ENCODE data around the gene ADCY7. TPM values are rescaled to one million over a fixed set of nuclear protein-coding genes. Genes with fewer than 3 reads are reported as not detected.

Gene ADCY7
- total RNA-seq, 1 experiment from 2014 or later = 34.2 TPM

GRCh38 chr16:50263060-50263909 is 3.1 kb upstream of the ADCY7 start (continued):
- no peak for TF ChIP-seq ZFX (IDR thresholded peaks at IDR 0.05)
- no peak for TF ChIP-seq JUND (IDR thresholded peaks at IDR 0.05)
- no peak for TF ChIP-seq RAD21 (IDR thresholded peaks at IDR 0.05; ENCODE audit: low read depth)
- TF ChIP-seq EGR1 (IDR thresholded peaks at IDR 0.05; ENCODE audit: low read depth) = no peak
- TF ChIP-seq, protein P1, sequence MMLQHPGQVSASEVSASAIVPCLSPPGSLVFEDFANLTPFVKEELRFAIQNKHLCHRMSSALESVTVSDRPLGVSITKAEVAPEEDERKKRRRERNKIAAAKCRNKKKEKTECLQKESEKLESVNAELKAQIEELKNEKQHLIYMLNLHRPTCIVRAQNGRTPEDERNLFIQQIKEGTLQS (IDR thresholded peaks at IDR 0.05) = no peak

DNA sequence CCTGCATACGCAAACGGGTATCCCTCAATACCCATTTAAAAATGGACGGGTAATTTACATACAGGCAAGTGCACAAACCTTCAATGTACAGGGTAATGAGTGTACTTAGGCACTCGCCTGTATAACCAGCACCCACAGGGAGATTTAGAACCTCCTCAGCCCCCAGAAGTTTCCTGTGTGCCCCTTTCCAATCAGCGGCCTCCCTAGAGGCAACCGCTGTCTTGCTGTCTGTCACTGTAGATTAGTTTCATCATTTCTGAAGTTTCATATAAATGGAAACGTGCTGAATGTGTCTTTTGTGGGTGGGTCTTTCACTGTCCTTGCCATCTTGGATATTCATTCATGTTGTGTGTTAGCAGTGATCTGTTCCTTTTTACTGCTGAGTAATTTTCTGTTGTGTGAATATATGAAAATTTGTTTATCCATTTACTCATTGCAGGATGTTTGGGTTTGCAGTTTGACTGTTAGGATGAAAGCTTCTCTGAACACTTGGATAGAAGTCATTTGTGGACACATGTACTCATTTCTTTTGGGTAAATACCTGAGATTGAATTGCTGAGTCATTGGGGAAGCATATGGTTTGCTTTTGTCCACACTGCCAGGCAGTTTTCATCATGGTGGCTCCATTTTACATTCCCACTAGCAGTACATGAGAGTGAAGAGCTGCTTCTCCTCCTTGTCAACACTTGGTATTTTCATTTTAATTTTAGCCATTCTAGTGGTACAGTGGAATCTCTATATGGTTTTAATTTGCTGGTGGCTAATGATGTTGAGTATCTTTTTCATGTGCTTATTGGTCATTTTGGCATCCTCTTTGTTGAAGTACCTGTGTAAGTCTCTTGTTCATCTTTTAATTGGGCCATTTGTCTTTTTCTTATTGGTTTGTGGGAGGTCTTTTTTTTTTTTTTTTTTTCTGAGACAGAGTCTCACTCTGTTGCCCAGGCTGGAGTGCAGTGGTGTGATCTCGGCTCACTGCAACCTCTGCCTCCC is 2.1 kb upstream of the ADCY7 start:
- TF ChIP-seq RAD21 (IDR thresholded peaks at IDR 0.05; ENCODE audit: low read depth) (no peak), EGR1 (IDR thresholded peaks at IDR 0.05; ENCODE audit: low read depth) (no peak), JUND (IDR thresholded peaks at IDR 0.05) (no peak), ZBTB33 (IDR thresholded peaks at IDR 0.05; ENCODE audit: extremely low read depth, insufficient replicate concordance, low read length) (no peak), POLR2AphosphoS5 (IDR thresholded peaks at IDR 0.05; ENCODE audit: low read depth, low read length) (no peak), YY1 (IDR thresholded peaks at IDR 0.05; ENCODE audit: extremely low read depth, insufficient replicate concordance, low read depth, low read length) (no peak), ZFX (IDR thresholded peaks at IDR 0.05) (no peak), POLR2A (IDR thresholded peaks at IDR 0.05; ENCODE audit: borderline replicate concordance, extremely low read depth, insufficient read depth, insufficient read length) (no peak), EZH2 (IDR thresholded peaks at IDR 0.05) (no peak), SP1 (IDR thresholded peaks at IDR 0.05; ENCODE audit: low read depth) (no peak), CEBPB (IDR thresholded peaks at IDR 0.05; ENCODE audit: low read depth) (no peak), SRF (IDR thresholded peaks at IDR 0.05; ENCODE audit: low read depth) (no peak), ZNF274 (IDR thresholded peaks at IDR 0.05; ENCODE audit: low read depth, low read length) (no peak)
- TF ChIP-seq, protein P1 (IDR thresholded peaks at IDR 0.05) = no peak
- TF ChIP-seq, protein P2, sequence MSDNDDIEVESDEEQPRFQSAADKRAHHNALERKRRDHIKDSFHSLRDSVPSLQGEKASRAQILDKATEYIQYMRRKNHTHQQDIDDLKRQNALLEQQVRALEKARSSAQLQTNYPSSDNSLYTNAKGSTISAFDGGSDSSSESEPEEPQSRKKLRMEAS (IDR thresholded peaks at IDR 0.05) = no peak
- Histone ChIP-seq H3K4me3 (replicated peaks in 1 of 2; ENCODE audit: low read depth in 1 of 2, low read length in 2 of 2) (no peak overlapping the region), H3K27ac (ENCODE audit: low read depth, low read length) (no peak overlapping the region), H3K4me2 (ENCODE audit: low read length) (no peak overlapping the region), H3K9me3 (ENCODE audit: control insufficient read depth in 1 of 2, insufficient read depth in 1 of 2, low read depth in 1 of 2, low read length in 2 of 2) (no peaks in the 10 kb centered on the region), H4K20me1 (ENCODE audit: insufficient read depth) (no peaks in the 10 kb centered on the region), H3K9ac (ENCODE audit: low read length) (no peak overlapping the region), H3K27me3 (ENCODE audit: insufficient read depth, low read length) (no peaks in the 10 kb centered on the region), H3K79me2 (ENCODE audit: insufficient read depth, low read length) (0 out of 2 replicates have a peak, but pooled peaks cover 3% of the 10 kb centered on the region), H3K36me3 (ENCODE audit: control insufficient read depth in 1 of 2, insufficient read depth in 2 of 2, low read length in 2 of 2) (no peaks in the 10 kb centered on the region), H3K4me1 (ENCODE audit: control insufficient read depth in 1 of 2, insufficient read depth in 2 of 2, low read length in 2 of 2) (peaks cover 26 to 36% of the 10 kb centered on the region in 2 experiments), H3K9me2 (ENCODE audit: insufficient read depth) (no peaks in the 10 kb centered on the region), H2AFZ (ENCODE audit: low read depth, low read length, poor library complexity, severe bottlenecking) (no peak overlapping the region)
- no peak for DNase-seq (ENCODE audit: low read depth, low spot score)
- ATAC-seq = no peak
- no TSS peak for BruUV-seq (replicated peaks)
- CTCF ChIA-PET = no interaction called here
- intact Hi-C loops (cut with micrococcal nuclease) = no loop called here
- RAD21 ChIA-PET (ENCODE audit: low non-redundant PET in 1 of 2, low total read pairs in 2 of 2, uncharacterized antibody in 2 of 2, unreplicated experiment in 2 of 2) = no interaction called here
- POLR2A ChIA-PET = interaction anchor here (1.2 kb wide), 1 partner anchor 15 kb away, joined by 4 read pairs; no protein-coding TSS in a partner anchor
